Bronchial epithelial cell (primary cell): ENCODE measurements around the gene LIPA. TPM values are rescaled to one million over a fixed set of nuclear protein-coding genes. Genes with fewer than 3 reads are reported as not detected.

Experiments used
- DNase-seq: peaks from one replicate; pipeline ENCODE4 v3.0.0-alpha.2; 2010; ENCODE audit warnings: low read depth
- FAIRE-seq: peaks from 2 replicates; lab custom pipeline; 2011; peaks lifted over from hg19 to GRCh38; lab: Jason Lieb, UNC
- H3K27me3 ChIP-seq: 2 replicates; pipeline ENCODE4 v1.5.1; 2011; ENCODE audit warnings: low read length; ENCODE audit not compliant: control insufficient read depth, insufficient read depth
- H3K36me3 ChIP-seq: 2 replicates; pipeline ENCODE4 v1.5.1; 2011; ENCODE audit warnings: low read length; ENCODE audit not compliant: control insufficient read depth, insufficient read depth
- H3K4me3 ChIP-seq: 2 replicates; pipeline ENCODE4 v1.5.1; 2011; ENCODE audit warnings: mild to moderate bottlenecking, low read depth, low read length, control low read depth
- total RNA-seq: library from RNA; depleted of rRNA; stranded (reverse); fragments of >200 nt; gene quantifications from 2 replicates; pipeline ENCODE4 v1.2.1, GENCODE V29; 2014
- TF ChIP-seq, protein P1 (sequence below): IDR thresholded peaks from 2 replicates; pipeline ENCODE4 v1.5.1; 2011; ENCODE audit warnings: mild to moderate bottlenecking, moderate library complexity, low read length, control low read depth, inconsistent platforms; ENCODE audit not compliant: insufficient read depth, severe bottlenecking

Gene LIPA
- total RNA-seq, 1 donor from 2014 or later: 20.8 TPM

DNA sequence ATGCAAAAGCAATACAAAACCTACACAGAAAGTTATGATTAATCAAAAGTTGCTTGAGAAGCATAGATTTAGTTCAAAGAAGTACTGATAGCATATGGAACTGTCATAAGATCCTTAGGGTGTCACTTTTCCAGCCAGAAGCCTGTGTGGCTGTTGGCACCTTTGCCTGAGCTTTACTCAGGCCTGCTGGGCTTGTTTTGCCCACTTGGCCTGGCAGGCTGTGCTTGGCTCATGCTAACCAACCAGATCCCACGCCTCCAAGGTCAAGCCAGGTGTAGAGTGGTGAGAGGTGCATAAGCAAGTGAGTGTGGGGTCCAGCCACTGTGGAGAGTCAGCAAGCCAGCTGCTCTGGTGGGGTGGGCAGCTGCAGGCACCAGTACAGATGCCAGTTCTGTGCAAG, 12.0 kb upstream of the LIPA start:
- no peak for FAIRE-seq
- Histone ChIP-seq H3K36me3 (no peaks in the 10 kb centered on the region), H3K4me3 (no peak overlapping the region), H3K27me3 (no peaks in the 10 kb centered on the region)
- DNase-seq: no peak
- TF ChIP-seq, protein P1, sequence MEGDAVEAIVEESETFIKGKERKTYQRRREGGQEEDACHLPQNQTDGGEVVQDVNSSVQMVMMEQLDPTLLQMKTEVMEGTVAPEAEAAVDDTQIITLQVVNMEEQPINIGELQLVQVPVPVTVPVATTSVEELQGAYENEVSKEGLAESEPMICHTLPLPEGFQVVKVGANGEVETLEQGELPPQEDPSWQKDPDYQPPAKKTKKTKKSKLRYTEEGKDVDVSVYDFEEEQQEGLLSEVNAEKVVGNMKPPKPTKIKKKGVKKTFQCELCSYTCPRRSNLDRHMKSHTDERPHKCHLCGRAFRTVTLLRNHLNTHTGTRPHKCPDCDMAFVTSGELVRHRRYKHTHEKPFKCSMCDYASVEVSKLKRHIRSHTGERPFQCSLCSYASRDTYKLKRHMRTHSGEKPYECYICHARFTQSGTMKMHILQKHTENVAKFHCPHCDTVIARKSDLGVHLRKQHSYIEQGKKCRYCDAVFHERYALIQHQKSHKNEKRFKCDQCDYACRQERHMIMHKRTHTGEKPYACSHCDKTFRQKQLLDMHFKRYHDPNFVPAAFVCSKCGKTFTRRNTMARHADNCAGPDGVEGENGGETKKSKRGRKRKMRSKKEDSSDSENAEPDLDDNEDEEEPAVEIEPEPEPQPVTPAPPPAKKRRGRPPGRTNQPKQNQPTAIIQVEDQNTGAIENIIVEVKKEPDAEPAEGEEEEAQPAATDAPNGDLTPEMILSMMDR: no peak

DNA sequence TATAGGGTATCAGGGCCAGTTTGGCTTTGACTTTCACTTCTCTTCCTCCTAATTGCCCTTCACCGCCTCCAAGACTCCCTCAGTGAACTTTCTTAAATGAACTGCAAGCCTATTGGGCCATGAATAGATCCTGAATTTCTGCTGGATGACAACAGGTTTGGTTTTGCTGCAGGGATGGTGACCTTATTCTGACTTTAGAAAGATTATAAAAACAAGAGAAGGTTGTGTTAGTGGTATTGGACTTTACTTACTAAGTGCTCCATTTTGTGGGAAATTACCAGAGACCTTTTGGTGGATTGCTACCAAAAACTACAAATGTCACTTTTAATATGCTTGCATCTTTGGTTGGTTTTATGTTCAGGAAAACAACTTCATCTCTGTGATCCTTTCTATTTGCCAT, 11.5 kb upstream of the LIPA start:
- Histone ChIP-seq H3K36me3 (no peaks in the 10 kb centered on the region), H3K27me3 (no peaks in the 10 kb centered on the region), H3K4me3 (no peak overlapping the region)
- FAIRE-seq (no peak), DNase-seq (no peak)
- TF ChIP-seq, protein P1: no peak

DNA sequence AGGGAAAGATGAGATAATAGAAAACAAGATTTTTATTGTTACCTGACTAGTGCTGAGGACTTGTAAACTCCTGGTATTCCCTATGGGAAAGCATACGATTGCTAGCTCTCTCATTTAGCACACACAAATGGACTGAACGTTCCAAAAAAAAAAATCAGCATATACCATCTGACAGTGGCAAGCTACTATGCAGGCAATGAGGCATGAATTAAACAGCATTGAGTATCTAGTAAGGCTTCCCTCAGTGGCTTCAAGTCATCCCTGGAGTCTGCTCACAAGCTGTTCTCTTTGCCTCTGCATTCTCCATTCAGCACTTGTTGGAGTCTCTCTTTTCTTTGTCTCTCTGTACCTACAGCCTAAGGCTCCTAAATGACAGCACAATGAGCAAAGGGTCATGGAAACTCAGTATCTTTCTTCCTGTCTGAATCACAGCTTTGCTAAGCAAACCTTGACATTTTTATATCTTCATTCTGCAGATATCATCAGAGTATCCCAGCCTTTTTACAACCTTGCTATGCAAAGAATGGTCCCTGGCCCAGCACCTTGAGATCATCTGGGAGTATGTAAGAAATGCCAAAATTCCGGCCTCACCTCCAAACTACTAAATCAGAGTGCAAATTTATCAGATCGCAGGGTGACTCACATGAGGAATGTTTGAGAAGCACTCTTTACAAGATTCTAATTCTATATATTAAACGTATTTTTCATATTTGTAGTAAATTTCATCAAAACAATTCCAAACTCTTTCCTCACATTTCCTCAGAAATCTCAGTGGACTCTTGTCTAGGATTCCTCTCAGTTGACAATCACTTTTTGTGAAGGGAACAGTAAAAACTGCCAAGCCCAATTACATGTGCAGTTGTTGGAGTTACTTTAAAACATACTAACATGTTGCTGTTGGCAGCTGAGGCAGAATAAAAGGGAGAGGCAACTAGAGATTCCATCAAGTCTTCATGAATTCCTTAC, 10.8 kb upstream of the LIPA start:
- no peak overlapping the region for H3K4me3 ChIP-seq
- TF ChIP-seq, protein P1: no peak
- FAIRE-seq (no peak), DNase-seq (peak; percentile 73)
- no peaks in the 10 kb centered on the region for H3K27me3 ChIP-seq
- H3K36me3 ChIP-seq: no peaks in the 10 kb centered on the region

DNA sequence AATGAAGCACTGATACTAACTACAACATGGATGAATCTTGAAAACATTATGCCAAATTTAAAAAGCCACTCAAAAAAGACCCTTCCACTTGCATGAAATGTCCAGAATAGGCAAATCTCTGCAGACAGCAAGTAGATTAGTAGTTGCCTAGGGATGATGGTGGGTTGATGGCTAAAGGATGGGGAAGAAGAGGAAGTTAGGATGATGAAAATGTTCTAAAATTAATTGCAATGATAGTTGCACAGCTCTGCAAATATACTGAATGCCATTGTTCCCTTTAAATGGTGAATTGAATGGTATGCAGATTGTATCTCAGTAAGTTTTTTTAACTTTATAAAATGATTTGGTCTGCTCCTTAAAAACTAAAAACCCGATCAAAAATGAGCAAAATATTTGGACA, 7.3 kb upstream of the LIPA start:
- no peaks in the 10 kb centered on the region for H3K36me3 ChIP-seq
- DNase-seq: no peak
- TF ChIP-seq, protein P1: no peak
- FAIRE-seq: no peak
- H3K4me3 ChIP-seq: no peak overlapping the region
- no peaks in the 10 kb centered on the region for H3K27me3 ChIP-seq

DNA sequence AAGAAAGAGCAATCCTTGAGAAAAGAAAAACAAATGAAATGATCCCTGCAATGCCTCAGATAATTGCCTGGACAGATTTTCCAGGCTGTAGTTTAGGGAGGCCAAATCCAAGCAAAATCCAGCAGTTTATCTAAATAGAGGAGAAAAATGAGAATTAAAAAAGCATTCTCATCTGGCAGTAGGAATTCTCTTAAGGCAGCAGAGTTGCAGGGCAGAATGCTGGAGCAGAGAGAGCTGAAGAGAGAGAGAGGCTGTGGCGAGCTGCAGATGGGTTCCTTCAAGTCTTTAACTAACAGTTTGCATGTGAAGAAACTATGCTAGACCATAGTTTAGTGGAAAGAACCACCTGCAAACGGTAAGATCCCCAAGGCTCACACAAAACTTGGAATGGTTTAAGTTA, 6.0 kb upstream of the LIPA start:
- no peak for FAIRE-seq
- TF ChIP-seq, protein P1: no peak
- DNase-seq: no peak
- Histone ChIP-seq H3K36me3 (no peaks in the 10 kb centered on the region), H3K4me3 (no peak overlapping the region), H3K27me3 (no peaks in the 10 kb centered on the region)
